LNCaP clone FGC (cell line): Measurements from ENCODE around the gene ENPEP.

ENCODE experiments used
- DNase-seq: peaks from one replicate; pipeline ENCODE4 v3.0.0-alpha.2; 2011; ENCODE audit warnings: low read depth
- H3K4me3 ChIP-seq: 2 replicates; pipeline ENCODE4 v1.5.1; 2011; ENCODE audit warnings: mild to moderate bottlenecking, low read depth, low read length, control low read depth
- TF ChIP-seq, protein P1 (sequence below): IDR thresholded peaks from 2 replicates; pipeline ENCODE4 v1.5.1; 2012; ENCODE audit warnings: mild to moderate bottlenecking; ENCODE audit not compliant: control insufficient read depth, insufficient read depth; ENCODE audit errors: extremely low read depth

Gene ENPEP

DNA sequence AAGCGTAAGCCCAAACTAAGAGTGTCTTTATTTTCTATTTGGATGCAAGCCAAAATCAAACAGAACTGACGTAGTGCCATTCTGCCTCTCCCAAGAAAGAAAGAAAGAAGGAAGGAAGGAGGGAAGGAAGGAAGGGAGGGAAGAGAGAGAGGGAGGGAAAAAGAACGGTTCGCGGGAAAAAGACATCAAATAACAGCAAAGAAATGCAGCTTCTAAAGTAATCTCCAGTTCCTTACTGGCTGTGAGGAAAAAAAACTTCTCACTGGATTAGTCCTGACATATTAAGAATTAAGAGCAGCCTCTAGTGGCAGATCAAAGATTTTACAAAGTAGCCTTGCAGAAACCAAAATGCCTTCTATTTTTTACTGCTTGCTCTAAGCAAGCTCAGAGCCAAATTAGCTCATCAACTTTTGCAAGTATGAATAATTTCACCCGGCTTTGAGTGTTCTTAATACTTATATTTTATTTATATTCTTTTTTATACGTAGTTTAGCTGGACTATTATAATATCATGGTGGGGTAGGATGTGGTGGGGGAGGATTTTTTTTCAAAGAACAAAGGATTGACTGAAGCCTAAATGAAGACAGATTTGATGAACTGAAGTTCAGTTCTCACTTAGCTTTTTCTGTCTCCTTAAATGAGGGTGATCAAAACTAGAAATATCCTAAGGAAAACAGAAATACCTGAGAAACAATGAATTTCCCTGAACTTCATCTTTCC lies 110.3 kb downstream of the ENPEP start:
- H3K4me3 ChIP-seq = no peak overlapping the region
- TF ChIP-seq, protein P1, sequence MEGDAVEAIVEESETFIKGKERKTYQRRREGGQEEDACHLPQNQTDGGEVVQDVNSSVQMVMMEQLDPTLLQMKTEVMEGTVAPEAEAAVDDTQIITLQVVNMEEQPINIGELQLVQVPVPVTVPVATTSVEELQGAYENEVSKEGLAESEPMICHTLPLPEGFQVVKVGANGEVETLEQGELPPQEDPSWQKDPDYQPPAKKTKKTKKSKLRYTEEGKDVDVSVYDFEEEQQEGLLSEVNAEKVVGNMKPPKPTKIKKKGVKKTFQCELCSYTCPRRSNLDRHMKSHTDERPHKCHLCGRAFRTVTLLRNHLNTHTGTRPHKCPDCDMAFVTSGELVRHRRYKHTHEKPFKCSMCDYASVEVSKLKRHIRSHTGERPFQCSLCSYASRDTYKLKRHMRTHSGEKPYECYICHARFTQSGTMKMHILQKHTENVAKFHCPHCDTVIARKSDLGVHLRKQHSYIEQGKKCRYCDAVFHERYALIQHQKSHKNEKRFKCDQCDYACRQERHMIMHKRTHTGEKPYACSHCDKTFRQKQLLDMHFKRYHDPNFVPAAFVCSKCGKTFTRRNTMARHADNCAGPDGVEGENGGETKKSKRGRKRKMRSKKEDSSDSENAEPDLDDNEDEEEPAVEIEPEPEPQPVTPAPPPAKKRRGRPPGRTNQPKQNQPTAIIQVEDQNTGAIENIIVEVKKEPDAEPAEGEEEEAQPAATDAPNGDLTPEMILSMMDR = peak; percentile 69
- peak; percentile 30 for DNase-seq

DNA sequence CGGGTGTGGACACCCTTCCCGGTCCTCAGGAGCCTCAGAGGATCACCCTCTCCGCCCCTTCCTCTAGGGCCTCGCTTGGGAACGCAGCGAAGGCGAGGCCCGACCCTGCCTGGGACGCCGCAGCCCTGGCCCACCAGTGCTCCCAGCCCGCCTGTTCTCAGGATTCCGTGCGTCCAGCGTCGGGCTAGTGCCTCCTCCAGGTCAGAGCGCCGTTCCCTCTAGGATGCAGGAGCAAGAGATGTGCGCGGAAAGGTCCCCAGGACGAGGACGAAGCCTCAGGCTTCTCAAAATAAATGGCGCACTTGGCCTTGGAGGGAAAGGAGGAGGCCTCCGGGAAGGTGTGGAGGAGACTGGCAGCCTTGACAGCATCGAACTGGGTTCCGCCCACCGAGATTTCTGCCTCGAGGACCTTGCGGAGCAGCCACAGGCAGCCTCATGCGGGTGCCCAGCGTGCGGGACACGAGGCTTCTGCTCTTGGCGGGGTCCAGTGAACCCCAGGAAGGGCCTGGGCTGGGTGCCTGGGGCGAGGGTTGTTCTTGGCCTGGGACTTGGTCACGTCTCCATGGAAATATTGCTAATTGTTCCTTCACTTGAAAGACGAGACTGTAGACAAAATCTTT lies 111.8 kb downstream of the ENPEP start:
- no peak overlapping the region for H3K4me3 ChIP-seq
- DNase-seq = no peak
- TF ChIP-seq, protein P1 = no peak

DNA sequence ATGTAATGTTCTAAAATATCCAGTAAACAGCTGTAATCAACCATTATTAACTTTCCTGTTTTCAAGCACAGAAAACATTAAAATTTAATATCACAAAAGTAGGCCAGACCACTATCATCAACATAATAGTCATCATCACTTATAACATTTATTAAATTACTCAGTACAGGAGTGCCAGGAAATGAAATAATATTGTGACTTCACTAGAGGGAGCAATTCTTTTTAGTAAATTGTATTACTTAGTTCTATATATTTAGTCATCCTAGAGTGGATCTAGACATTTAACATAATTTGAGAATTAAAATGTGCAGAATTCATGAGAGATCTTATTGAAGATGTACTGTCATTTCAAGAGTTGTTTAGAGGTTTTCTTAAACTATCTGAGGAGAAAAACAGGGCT lies 113.3 kb downstream of the ENPEP start:
- DNase-seq = no peak
- TF ChIP-seq, protein P1 = peak; percentile 19; the same call in 1 of the 2 replicates
- no peak overlapping the region for H3K4me3 ChIP-seq

DNA sequence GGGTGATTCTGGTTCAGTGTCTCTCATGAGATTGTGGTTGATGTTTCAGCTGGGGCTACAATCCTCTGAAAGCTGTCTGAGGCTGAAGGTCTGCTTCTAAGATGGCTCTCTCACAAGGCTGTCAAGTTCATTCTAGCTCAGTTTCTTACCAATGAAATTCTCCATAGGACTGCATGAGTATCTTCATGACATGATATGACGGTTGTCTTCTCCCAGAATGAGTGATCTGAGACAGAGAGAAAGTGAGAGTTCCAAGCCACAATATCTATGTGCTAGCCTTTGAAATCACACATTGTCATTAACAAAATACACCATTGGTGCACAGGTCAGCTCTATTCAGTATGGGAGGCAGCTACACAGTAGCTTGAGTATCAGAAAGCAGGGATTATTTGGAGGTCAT lies 119.6 kb downstream of the ENPEP start:
- TF ChIP-seq, protein P1 = no peak
- no peak overlapping the region for H3K4me3 ChIP-seq
- DNase-seq = no peak

DNA sequence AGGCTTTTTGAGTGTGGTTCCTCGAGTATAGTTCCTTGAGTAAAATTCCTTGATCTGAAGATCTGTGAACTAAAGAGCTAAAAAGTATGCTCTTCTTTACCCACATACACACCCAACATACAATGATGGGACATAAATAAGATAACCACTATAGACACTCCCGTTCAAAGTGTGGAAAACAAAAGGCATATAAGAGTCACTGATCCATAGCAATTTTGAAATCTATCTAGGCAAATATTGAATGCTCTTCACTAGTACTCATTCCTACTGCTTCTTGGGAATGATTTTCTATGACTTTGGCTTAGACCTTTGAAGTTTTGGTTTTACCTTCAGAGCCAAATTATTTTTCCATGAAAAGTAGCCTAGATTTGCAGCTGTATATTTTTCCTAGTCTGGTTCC lies 120.5 kb downstream of the ENPEP start:
- DNase-seq = no peak
- TF ChIP-seq, protein P1 = no peak

DNA sequence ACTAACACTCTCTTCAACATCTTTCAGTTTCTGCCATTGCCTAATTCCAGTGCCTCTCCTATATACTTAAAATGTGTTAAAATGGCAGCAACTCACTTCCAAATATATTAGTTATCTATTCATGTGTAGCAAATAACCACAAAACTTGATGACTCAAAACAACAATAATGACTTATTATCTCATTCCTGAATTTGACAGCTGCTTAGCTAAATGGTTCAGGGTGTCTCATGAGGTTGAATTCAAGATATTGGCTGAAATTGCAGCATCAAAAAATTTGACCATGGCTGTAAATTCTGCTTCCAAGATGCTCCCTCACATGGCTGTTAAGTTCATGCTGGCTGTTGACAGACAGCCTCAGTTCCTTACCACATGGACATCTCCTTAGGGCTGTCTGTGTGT lies 121.6 kb downstream of the ENPEP start:
- H3K4me3 ChIP-seq = no peak overlapping the region
- TF ChIP-seq, protein P1 = no peak
- DNase-seq = no peak

More for the DNA sequence above, 120.5 kb downstream of the ENPEP start:
- no peak overlapping the region for H3K4me3 ChIP-seq

DNA sequence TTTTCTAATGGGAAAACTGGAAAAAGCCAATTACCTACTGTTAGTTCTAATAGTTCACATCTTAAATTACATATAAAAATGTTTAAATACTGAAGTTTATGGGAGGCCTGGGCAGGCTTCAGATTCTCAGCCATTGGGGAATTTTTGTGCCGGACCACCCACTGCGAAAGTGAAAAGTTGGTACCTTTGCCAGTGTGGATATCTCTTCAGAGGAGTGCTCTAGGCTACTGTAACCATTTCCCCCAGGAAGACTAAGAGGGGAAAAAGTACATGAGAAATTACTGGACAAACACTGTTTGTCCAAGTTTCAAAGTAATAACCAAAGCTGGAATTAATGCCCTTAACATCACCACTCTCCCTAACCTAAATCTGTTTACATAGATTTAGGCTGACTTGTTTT lies 126.1 kb downstream of the ENPEP start:
- TF ChIP-seq, protein P1 = no peak
- no peak overlapping the region for H3K4me3 ChIP-seq
- no peak for DNase-seq
